Urothelium cell line (cell line): Measurements from ENCODE around the gene ZNF227.
"Not testable (repeated sequence)": the region's sequence is repeated elsewhere in the genome, so short reads cannot be mapped to it uniquely, and the experiment has no call there.

Source experiments
- DNase-seq: peaks from one replicate; pipeline ENCODE4 v3.0.0; 2011; ENCODE audit warnings: low spot score, mixed read lengths
- FAIRE-seq: peaks from 2 replicates; lab custom pipeline; 2011; peaks lifted over from hg19 to GRCh38; lab: Jason Lieb, UNC

Gene ZNF227

DNA sequence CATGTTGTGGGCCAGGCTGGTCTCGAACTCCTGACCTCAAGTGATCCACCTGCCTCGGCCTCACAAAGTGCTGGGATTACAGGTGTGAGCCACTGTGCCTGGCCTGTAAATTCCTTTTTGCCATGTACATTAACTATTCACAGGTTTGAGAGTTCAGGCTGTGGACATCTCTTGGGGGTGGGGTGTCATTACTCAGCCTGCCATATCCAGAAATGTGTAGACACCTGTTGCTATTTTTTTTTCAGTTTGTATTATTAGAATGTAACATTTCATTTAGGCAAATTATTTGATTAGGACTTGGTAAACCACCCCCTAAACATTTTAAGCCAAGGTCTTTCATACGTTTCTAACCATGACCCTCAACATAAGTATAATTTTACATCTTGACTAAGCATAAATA lies 20.5 kb downstream of the ZNF227 start:
- DNase-seq = no peak
- FAIRE-seq = no peak

DNA sequence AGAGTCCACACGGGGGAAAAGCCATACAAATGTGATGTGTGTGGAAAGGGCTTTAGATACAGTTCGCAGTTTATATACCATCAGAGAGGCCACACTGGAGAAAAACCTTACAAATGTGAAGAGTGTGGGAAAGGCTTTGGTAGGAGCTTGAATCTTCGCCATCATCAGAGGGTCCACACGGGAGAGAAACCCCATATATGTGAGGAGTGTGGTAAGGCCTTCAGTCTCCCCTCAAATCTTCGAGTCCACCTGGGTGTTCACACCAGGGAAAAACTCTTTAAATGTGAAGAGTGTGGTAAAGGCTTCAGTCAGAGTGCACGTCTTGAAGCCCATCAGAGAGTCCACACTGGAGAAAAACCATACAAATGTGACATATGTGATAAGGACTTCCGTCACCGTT lies 24.1 kb downstream of the ZNF227 start:
- FAIRE-seq = no peak

DNA sequence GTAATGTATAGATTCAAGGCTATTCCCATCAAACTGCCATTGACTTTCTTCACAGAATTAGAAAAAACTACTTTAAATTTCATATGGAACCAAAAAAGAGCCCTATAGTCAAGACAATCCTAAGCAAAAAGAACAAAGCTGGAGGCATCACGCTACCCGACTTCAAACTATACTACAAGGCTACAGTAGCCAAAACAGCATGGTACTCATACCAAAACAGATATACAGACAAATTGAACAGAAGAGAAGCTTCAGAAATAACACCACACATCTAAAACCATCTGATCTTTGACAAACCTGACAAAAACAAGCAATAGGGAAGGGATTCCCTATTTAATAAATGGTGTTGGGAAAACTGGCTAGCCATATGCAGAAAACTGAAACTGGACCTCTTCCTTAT lies 40.0 kb downstream of the ZNF227 start:
- DNase-seq, FAIRE-seq: not testable (repeated sequence)

More for the DNA sequence above, 24.1 kb downstream of the ZNF227 start:
- no peak for DNase-seq

DNA sequence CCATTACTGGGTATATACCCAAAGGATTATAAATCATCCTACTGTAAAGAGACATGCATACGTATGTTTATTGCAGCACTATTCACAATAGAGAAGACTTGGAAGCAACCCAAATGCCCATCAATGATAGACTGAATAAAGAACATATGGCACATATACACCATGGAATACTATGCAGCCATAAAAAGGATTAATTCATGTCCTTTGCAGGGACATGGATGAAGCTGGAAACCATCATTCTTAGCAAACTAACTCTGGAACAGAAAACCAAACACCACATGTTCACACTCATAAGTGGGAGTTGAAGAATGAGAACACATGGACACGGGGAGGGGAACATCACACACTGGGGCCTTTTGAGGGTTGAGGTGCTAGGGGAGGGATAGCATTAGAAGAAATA lies 41.1 kb downstream of the ZNF227 start:
- DNase-seq = not testable (repeated sequence)

DNA sequence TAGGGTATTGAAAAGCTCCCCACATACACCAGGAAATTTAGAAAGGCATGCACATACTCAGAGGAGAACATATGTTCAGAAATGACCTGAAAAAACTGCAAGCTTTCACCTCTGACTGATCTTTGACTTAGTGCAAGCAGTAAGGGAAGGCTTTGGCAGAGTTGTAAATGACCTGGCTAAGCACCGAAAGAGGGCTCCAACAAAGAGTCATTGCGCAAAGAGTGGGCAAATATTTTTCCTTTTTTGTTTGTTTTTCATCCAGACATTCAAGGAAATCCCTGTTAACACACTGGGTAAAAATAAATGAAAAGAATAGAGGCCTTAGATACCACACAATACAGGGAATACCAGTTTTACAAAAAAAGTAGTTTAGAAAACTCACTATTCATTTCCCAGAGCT lies 42.2 kb downstream of the ZNF227 start:
- DNase-seq = no peak
- FAIRE-seq = no peak

More for the DNA sequence above, 41.1 kb downstream of the ZNF227 start:
- FAIRE-seq = not testable (repeated sequence)

DNA sequence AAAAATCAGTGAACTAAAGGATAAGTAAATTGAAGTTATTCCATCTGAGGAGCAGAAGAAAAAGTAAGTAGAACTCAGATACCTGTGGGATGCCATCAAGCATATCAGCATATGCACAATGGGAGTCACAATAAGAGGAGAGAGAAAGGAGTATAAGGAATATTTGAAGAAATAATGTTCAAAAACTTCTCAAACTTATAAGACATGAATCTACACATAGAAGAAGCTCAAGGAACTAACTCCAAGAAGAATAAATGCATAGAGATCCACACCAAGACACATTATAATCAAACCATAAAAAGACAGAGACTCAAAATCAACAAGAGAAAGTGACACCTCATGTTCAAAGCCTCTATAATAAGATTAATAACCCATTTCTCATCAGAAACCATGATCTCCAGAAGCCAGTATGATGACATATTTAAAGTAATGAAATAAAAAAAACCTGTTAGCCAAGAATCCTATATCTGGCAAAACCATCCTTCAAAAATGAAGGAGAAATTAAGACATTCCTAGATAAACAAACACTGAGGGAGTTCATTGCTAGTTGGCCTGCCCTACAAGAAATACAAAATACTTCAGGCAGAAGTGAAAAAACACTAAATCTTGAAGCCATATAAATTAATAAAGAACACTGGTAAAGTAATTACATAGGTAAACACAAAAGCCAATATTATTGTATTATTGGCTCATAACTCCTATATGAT lies 43.5 kb downstream of the ZNF227 start:
- DNase-seq (no peak), FAIRE-seq (no peak)

DNA sequence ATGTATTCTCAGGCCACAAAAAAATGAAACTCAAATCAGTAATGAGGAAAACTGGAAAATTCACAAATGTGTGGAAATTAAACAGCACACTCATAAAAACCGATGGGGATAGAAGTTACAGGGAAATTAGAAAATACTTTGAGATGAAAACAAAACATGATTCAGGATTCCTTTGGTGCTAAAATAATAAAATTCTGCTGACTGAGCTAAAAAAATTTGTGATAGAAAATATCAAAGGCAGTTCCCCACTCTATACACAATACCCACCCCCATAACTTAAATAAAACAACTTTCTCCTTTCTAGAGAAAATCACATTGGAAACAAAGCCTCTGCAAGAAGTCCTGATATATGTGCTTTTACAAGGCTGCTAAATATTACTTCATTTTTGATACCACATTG lies 45.8 kb downstream of the ZNF227 start:
- FAIRE-seq (no peak), DNase-seq (no peak)

DNA sequence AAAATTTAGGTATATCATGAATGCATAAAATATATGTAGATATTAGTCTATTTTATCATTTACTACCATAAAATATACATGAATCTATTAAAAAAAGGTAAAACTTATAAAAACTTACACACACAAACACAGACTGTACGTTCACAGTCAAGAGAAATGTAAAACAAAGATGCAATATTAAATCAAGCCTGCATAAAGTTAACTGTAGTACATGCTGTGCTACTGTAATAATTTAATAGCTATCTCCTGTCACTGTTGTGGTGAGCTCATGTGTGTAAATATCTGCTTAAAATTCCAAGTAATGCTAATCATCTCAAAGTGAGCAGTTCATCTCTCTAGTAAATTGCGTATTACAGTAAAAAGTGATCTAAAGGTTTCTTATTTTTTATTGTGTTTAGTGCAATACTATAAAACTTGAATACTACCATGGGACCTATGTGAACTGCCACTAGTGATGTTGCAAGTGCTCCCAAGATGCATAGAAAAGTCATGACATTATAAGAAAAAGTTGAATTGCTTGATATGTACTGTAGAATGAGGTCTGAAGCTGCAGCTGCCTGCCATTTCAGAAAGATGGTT lies 46.6 kb downstream of the ZNF227 start:
- no peak for FAIRE-seq
- DNase-seq = no peak

DNA sequence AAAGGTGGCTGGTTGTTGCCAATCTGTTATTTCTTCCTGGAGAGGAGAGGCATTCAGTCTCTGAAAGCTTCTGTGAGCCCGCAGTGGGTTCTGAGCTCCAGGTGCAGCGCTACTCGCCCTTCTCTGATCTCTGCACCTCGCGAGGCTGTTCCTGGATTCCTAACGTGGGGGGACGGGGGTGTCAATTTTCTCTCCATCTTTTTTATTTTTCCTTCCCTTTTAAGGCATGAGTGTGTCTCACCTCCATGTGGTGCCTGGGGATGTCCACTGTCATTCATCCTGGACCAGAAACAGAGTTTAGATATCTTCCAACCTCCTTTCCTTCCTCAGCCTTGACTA lies 48.0 kb downstream of the ZNF227 start:
- FAIRE-seq (no peak), DNase-seq (no peak)

DNA sequence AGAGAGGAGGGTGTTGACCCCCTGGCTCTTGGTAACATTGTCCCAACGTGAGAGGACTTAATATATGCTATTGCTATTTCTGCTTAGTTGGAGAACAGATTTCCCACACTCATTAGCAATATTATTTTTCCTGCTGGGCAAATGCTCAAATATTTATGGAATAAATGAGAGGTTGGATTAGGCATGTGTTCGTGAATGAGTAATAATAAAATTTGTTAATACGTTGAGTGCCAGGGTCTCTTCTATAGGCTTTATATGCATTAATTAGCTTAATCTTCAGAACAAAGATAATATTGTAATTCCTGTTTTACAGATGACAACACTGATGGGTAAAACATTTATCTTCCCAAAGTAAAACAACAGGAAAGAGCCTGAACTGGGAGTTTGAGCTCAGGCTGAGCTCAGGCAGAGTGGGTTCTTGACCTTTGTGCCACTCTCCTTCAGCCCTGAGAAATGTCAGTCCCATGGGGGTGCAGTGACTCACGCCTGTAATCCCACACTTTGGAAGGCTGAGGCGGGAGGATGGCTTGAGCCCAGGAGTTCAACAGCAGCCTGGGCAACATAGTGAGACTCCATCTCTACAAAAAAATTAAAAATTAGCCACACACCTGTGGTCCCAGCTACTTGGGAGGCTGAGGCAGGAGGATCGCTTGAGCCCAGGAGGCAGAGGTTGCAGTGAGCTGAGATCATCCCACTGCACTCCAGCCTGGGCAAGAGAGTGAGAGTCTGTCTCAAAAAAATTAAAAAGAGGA lies 48.5 kb downstream of the ZNF227 start:
- no peak for FAIRE-seq
- no peak for DNase-seq

DNA sequence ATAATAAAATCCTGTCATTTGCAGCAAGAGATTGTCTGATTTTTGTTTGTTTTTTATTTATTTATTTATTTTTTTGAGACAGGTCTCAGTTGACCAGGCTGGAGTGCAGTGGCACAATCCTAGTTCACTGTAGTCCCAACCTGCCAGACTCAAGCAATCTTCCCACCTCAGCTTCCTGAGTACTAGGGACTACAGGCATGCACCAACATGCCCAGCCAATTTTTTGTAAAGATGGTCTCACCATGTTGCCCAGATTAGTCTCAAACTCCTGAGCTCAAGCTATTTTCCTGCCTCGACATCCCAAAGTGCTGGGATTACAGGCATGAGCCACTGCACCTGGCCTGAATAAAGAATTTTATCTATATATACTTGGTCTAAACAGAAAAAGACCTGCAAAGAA lies 65.0 kb downstream of the ZNF227 start:
- DNase-seq (no peak), FAIRE-seq (no peak)

DNA sequence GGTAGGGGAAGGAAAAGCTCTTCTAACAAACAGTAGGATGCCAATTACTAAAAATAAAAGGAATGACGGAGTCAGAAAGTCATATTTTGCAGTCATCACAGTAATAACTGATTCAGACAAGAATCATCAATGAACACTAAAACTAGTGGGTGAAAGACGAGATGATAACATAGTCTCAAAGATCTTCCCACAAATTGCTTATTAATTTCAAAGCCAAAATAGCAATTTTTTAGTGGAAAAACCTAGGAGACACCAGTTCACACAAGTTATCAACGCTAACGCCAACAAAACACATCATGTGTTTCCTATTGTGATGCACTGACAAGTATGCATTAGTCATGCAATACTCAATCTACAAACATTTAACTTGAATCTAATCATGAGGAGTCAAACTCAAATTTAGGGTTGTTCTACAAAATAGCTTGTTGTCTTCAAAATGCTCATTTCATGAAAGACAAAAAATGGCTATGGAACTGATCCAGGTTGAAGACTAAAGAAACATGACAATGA lies 65.9 kb downstream of the ZNF227 start:
- no peak for DNase-seq
- no peak for FAIRE-seq

DNA sequence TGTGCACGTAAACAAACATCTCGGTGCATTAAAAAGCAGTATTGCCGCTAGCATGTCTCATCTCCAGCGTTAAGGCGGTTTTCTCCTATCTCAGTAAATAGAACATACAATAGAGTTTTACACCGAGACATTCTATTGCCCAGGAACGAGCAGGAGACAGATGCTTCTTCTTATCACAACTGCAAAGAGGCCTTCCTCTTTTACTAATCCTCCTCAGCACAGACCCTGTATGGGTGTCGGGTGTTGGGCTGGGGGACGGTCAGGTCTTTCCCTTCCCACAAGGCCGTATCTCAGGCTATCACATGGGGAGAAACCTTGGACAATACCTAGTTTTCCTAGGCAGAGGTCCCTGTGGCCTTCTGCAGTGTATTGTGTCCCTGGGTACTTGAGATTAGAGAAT lies 68.6 kb downstream of the ZNF227 start:
- no peak for DNase-seq
- no peak for FAIRE-seq

DNA sequence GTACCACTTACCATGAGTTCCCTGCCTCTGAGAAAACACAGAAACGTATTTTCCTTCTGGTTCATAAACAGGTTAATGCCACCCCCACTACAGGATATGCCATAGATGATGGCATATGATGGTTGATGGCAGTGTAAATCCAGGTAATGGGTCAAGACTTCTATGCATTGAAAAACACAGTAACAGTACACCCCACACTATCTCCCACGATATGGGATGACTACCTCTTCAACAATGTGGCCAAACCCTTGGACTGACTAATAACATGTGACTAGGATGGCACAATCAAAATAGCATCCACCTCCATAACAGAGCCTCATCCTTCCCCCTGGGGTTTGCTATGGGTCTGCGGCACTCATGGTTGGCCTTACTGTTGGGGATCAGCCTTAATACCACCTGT lies 70.5 kb downstream of the ZNF227 start:
- DNase-seq (no peak), FAIRE-seq (no peak)

DNA sequence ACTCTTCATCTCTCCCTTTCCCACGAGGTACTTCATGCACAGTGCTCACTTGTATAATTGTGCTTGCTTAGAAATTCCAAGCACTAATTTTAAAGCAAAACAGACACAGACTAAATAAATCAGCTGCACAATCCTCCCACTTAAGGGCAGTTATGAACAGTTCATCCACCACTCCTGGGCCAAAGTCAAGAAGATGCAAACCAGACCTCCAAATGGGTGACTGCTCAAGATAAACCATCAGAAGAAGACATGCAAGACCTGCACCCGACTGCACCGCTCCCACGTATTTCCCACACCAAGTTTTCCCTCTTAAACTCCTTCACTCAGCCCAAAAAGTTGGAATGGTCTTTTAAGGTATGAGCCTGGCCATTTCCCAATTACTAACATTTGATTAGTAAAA lies 72.6 kb downstream of the ZNF227 start:
- no peak for FAIRE-seq

More for the DNA sequence above, 72.6 kb downstream of the ZNF227 start:
- no peak for DNase-seq
